Neural cell (in vitro differentiated cells): ENCODE measurements around the gene OR13J1. TPM values are rescaled to one million over a fixed set of nuclear protein-coding genes. Genes with fewer than 3 reads are reported as not detected.

Source experiments
- H2AFZ ChIP-seq: fragments of 200-600, 300-800 bp; sonication (generic), shearing (Covaris generic); 2 replicates; pipeline ENCODE4 v1.6.0; 2014; ENCODE audit warnings: low read depth, mild to moderate bottlenecking, antibody characterized with exemption, low read length, moderate library complexity
- H3F3A ChIP-seq: fragments of 200-600 bp; shearing (Covaris generic); 2 replicates; pipeline ENCODE4 v1.6.1; 2016; ENCODE audit warnings: mild to moderate bottlenecking, moderate library complexity, mixed read lengths, antibody characterized with exemption, low read length; ENCODE audit not compliant: insufficient read depth, poor library complexity, severe bottlenecking
- H3K27ac ChIP-seq: fragments of 200-600, 300-800 bp; sonication (generic), shearing (Covaris generic); 2 replicates; pipeline ENCODE4 v1.5.1; 2014; ENCODE audit warnings: mild to moderate bottlenecking, low read length, moderate library complexity
- H3K27me3 ChIP-seq: fragments of 300-800, 200-600 bp; sonication (generic), shearing (Covaris generic); 2 replicates; pipeline ENCODE4 v1.6.0; 2014; ENCODE audit warnings: mild to moderate bottlenecking, low read depth, low read length, moderate library complexity; ENCODE audit not compliant: insufficient read depth
- H3K36me3 ChIP-seq: fragments of 300-800, 200-600 bp; sonication (generic), shearing (Covaris generic); 2 replicates; pipeline ENCODE4 v1.5.1; 2014; ENCODE audit warnings: mild to moderate bottlenecking, antibody characterized with exemption, low read length, moderate library complexity; ENCODE audit not compliant: insufficient read depth
- H3K4me2 ChIP-seq: fragments of 300-800, 200-600 bp; sonication (generic), shearing (Covaris generic); 2 replicates; pipeline ENCODE4 v1.6.0; 2014; ENCODE audit warnings: mild to moderate bottlenecking, low read length
- H3K4me3 ChIP-seq: fragments of 300-800, 200-600 bp; sonication (generic), shearing (Covaris generic); 2 replicates; pipeline ENCODE4 v1.5.1; 2014; ENCODE audit warnings: mild to moderate bottlenecking, low read length, moderate library complexity
- H3K79me2 ChIP-seq: fragments of 200-600 bp; shearing (Covaris generic); replicated peaks from 2 replicates; pipeline ENCODE4 v1.6.0; 2014; ENCODE audit warnings: mild to moderate bottlenecking, low read length, moderate library complexity; ENCODE audit not compliant: insufficient read depth
- H3K9ac ChIP-seq: fragments of 300-800, 200-600 bp; sonication (generic), shearing (Covaris generic); 2 replicates; pipeline ENCODE4 v1.6.1; 2016; ENCODE audit warnings: mild to moderate bottlenecking, low read length, mixed read lengths
- H3K9me2 ChIP-seq: fragments of 200-600 bp; shearing (Covaris generic); 2 replicates; pipeline ENCODE4 v1.6.1; 2016; ENCODE audit warnings: mild to moderate bottlenecking, low read length, mixed read lengths; ENCODE audit not compliant: insufficient read depth
- H3K9me3 ChIP-seq: fragments of 200-600, 300-800 bp; sonication (generic), shearing (Covaris generic); 2 replicates; pipeline ENCODE4 v1.6.1; 2016; ENCODE audit warnings: mild to moderate bottlenecking, mixed run types, low read length, moderate library complexity, mixed read lengths
- H4K20me1 ChIP-seq: fragments of 200-600 bp; shearing (Covaris generic); 2 replicates; pipeline ENCODE4 v1.6.1; 2016; ENCODE audit warnings: mild to moderate bottlenecking, mixed run types; ENCODE audit not compliant: insufficient read depth
- CTCF ChIP-seq: fragments of 450-650 bp; IDR thresholded peaks from 2 replicates; pipeline ENCODE4 v1.5.1; 2014; ENCODE audit warnings: antibody characterized with exemption, mild to moderate bottlenecking, moderate library complexity; ENCODE audit not compliant: poor library complexity, severe bottlenecking
- MXI1 ChIP-seq: fragments of 450-650 bp; conservative IDR thresholded peaks from 2 replicates; pipeline ENCODE4 v1.6.1; 2014; ENCODE audit warnings: antibody characterized with exemption, mild to moderate bottlenecking; ENCODE audit not compliant: poor library complexity, severe bottlenecking
- POLR2AphosphoS5 ChIP-seq: IDR thresholded peaks from 2 replicates; pipeline ENCODE4 v1.6.1; 2012
- REST ChIP-seq: IDR thresholded peaks from 2 replicates; pipeline ENCODE4 v1.6.1; 2012; ENCODE audit warnings: borderline replicate concordance
- SMC3 ChIP-seq: fragments of 450-650 bp; conservative IDR thresholded peaks from 2 replicates; pipeline ENCODE4 v1.6.1; 2014; ENCODE audit warnings: antibody characterized with exemption, mild to moderate bottlenecking, moderate library complexity; ENCODE audit not compliant: poor library complexity
- TAF1 ChIP-seq: IDR thresholded peaks from 2 replicates; pipeline ENCODE4 v1.6.1; 2012; ENCODE audit warnings: low read depth
- polyA plus RNA-seq: library from polyadenylated mRNA; depleted of rRNA; stranded (reverse); fragments of >200 nt; gene quantifications from 2 replicates; pipeline ENCODE4 v1.2.3, GENCODE V29; 2014

OR13J1 gene
- polyA plus RNA-seq, 1 donor from 2014 or later = not detected

GRCh38 chr9:35820076-35820475 is 50.1 kb downstream of the OR13J1 start:
- no peak overlapping the region for H2AFZ ChIP-seq
- no peaks in the 10 kb centered on the region for H3K9me3 ChIP-seq
- H3K9ac ChIP-seq = no peak overlapping the region
- H3K27me3 ChIP-seq = no peaks in the 10 kb centered on the region
- TF ChIP-seq CTCF (no peak), SMC3 (no peak), REST (no peak), POLR2AphosphoS5 (no peak), MXI1 (no peak), TAF1 (no peak)
- no peaks in the 10 kb centered on the region for H3K9me2 ChIP-seq
- no peaks in the 10 kb centered on the region for H3K36me3 ChIP-seq
- no peak overlapping the region for H3K27ac ChIP-seq
- H3K4me3 ChIP-seq = no peak overlapping the region
- no peak overlapping the region for H3K4me2 ChIP-seq
- H4K20me1 ChIP-seq = no peaks in the 10 kb centered on the region
- no peaks in the 10 kb centered on the region for H3F3A ChIP-seq
- peaks cover 4% of the 10 kb centered on the region for H3K79me2 ChIP-seq

Other genes with a start within 250 kb of the OR13J1 start
- not detected in 2 replicates for gene SIT1, start 219.5 kb downstream of the OR13J1 start, polyA plus RNA-seq
- 9,508 TPM in 1 of 2 replicates, not detected in the other for gene RMRP, start 212.4 kb downstream of the OR13J1 start, polyA plus RNA-seq
- 41.4 and 44.4 TPM in 2 replicates for gene CCDC107, start 212.1 kb downstream of the OR13J1 start, polyA plus RNA-seq
- 0.51 TPM in 1 of 2 replicates, not detected in the other for gene ARHGEF39, start 205.2 kb downstream of the OR13J1 start, polyA plus RNA-seq
- not detected in 2 replicates for gene CA9, start 196.5 kb downstream of the OR13J1 start, polyA plus RNA-seq
- not detected in 2 replicates for gene TPM2, start 180.5 kb downstream of the OR13J1 start, polyA plus RNA-seq
- gene TLN1, start 138.2 kb downstream of the OR13J1 start, polyA plus RNA-seq = 7.1 and 9.0 TPM in 2 replicates
- gene CREB3, start 137.7 kb downstream of the OR13J1 start, polyA plus RNA-seq = 88.4 and 92.9 TPM in 2 replicates
- gene GBA2, start 121.2 kb downstream of the OR13J1 start, polyA plus RNA-seq = 102 and 113 TPM in 2 replicates
- 8.1 and 9.9 TPM in 2 replicates for gene RGP1, start 121.1 kb downstream of the OR13J1 start, polyA plus RNA-seq
- not detected in 2 replicates for gene MSMP, start 116.1 kb downstream of the OR13J1 start, polyA plus RNA-seq
- 3.1 and 9.6 TPM in 2 replicates for gene NPR2, start 78.8 kb downstream of the OR13J1 start, polyA plus RNA-seq
- gene SPAG8, start 58.1 kb downstream of the OR13J1 start, polyA plus RNA-seq = 2.9 and 4.2 TPM in 2 replicates
- 31.0 and 31.6 TPM in 2 replicates for gene HINT2, start 55.4 kb downstream of the OR13J1 start, polyA plus RNA-seq
- gene FAM221B, start 41.7 kb downstream of the OR13J1 start, polyA plus RNA-seq = 0.09 TPM in 1 of 2 replicates, not detected in the other
- gene TMEM8B, start 41.2 kb downstream of the OR13J1 start, polyA plus RNA-seq = 12.7 and 12.9 TPM in 2 replicates
- 0.84 TPM in 1 of 2 replicates, not detected in the other for gene HRCT1, start 35.8 kb upstream of the OR13J1 start, polyA plus RNA-seq
- gene SPAAR, start 39.1 kb upstream of the OR13J1 start, polyA plus RNA-seq = 0.35 TPM in 1 of 2 replicates, not detected in the other
- gene OR2S2, start 87.8 kb upstream of the OR13J1 start, polyA plus RNA-seq = not detected in 2 replicates
- gene RECK, start 166.5 kb upstream of the OR13J1 start, polyA plus RNA-seq = 6.9 and 10.2 TPM in 2 replicates